SJSA1 (cell line): ENCODE data around the gene SLC23A3. TPM values are rescaled to one million over a fixed set of nuclear protein-coding genes. Genes with fewer than 3 reads are reported as not detected.
A peak's percentile ranks its signal among the peaks of the same experiment; 100 is the strongest.

Experiments used
- DNase-seq, 2 experiments: peaks; one replicate each; pipeline ENCODE4 v3.0.0-alpha.2; 2015 to 2020; ENCODE audit warnings: low spot score in 2 of 2, low read depth in 1 of 2
- H3K27ac ChIP-seq: fragments of 250-450 bp; sonication (Bioruptor Pico); 2 replicates; pipeline ENCODE4 v1.5.1; 2020; ENCODE audit warnings: mild to moderate bottlenecking, moderate library complexity
- H3K27me3 ChIP-seq: fragments of 250-450 bp; sonication (Bioruptor Pico); replicated peaks from 2 replicates; pipeline ENCODE4 v1.5.1; 2020; ENCODE audit warnings: mild to moderate bottlenecking, moderate library complexity
- H3K36me3 ChIP-seq: fragments of 250-450 bp; sonication (Bioruptor Pico); 2 replicates; pipeline ENCODE4 v1.5.1; 2020; ENCODE audit warnings: mild to moderate bottlenecking
- H3K4me1 ChIP-seq: fragments of 250-450 bp; sonication (Bioruptor Pico); replicated peaks from 2 replicates; pipeline ENCODE4 v1.6.1; 2021; ENCODE audit warnings: mild to moderate bottlenecking
- H3K4me3 ChIP-seq: fragments of 250-450 bp; sonication (Bioruptor Pico); 2 replicates; pipeline ENCODE4 v1.5.1; 2020; ENCODE audit warnings: mild to moderate bottlenecking
- H3K9me3 ChIP-seq: fragments of 250-450 bp; sonication (Bioruptor Pico); replicated peaks from 2 replicates; pipeline ENCODE4 v1.5.1; 2020; ENCODE audit warnings: mild to moderate bottlenecking
- total RNA-seq: library from RNA; depleted of rRNA; stranded (reverse); fragments of >200 nt; shearing (Covaris generic); gene quantifications from 2 replicates; pipeline ENCODE4 v1.2.3, GENCODE V29; 2014

SLC23A3 gene
- total RNA-seq, 1 experiment from 2014 or later = not detected

DNA sequence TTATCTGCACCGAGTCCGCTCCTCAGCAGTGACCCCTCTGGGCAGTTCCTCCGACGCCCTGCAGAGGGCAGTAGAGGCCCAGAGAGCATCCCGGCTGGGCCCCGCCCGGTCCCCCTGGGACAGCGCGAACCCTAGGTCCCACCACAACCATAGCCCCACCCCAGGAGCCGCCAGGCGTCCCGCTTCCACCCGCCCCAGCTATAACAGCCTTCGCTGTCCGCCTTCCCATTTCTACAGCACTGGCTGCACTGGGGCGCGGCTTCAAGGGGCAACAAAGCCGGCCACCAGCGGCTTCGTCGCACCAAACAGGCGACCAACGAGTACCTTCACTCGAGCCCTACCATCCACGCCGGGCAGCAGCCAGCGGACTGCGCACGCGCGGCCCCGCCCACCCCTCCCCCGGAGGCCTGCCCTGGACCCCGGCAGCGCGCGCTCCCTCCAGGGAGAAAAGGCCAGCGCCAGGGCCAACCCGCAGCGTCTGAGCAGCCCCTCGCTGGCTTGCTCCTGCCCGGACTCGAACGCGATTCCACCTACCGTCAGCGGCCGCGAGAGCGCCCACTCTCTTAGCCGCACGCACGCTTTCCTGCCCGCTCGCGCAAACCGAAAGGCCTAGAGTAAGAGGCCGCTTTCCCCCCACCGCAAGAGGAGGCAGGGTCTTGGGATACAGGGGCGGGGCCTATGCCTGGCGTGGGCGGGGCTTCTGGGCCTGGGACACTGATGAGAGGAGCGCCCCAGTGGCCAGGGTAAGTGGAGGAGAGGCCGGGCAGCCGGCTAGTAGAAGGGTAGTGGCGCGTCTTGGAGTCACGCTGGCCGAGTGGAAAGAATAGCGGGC lies 9.4 kb downstream of the SLC23A3 start, which contains the start of gene NHEJ1:
Gene NHEJ1, minus strand, starts transcription at position 630 of the 832 bp plus-strand sequence. CDS start 2,453 bp downstream, outside the sequence.
- H3K4me1 ChIP-seq = peaks cover 12% of the 10 kb centered on the region
- H3K27ac ChIP-seq = peak within 1 kb of the TSS; percentile 56
- 0 out of 2 replicates have a peak, but pooled peaks cover 4% of the 10 kb centered on the region for H3K36me3 ChIP-seq
- H3K4me3 ChIP-seq = peak within 1 kb of the TSS; percentile 58
- DNase-seq = peak; percentile 97 to 98
- H3K9me3 ChIP-seq = no peaks in the 10 kb centered on the region
- no peaks in the 10 kb centered on the region for H3K27me3 ChIP-seq

DNA sequence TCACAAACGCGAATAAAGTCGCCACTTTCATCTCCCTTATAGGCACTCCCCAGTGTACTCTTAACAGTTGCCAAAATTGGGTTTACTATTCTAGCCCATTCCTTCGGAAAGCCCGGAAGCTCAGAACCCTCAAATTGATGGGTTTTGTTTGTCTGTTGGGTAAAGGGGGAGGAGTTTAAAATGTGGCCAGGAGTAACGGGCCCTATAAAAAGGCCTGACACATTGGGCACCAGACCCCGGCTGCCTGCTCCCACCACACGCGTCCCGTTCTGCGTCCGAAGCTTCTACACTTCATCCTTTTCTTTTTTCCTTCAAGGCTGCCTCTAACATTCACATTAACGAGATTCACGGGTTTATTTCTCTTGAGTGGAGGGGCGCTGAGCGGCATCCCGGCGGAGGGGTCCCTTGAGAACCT lies 10.1 kb downstream of the SLC23A3 start:
- Histone ChIP-seq H3K27ac (no peak overlapping the region), H3K4me3 (peak overlapping the region; percentile 58), H3K36me3 (0 out of 2 replicates have a peak, but pooled peaks cover 4% of the 10 kb centered on the region), H3K4me1 (peaks cover 12% of the 10 kb centered on the region), H3K27me3 (no peaks in the 10 kb centered on the region), H3K9me3 (no peaks in the 10 kb centered on the region)
- DNase-seq = no peak

DNA sequence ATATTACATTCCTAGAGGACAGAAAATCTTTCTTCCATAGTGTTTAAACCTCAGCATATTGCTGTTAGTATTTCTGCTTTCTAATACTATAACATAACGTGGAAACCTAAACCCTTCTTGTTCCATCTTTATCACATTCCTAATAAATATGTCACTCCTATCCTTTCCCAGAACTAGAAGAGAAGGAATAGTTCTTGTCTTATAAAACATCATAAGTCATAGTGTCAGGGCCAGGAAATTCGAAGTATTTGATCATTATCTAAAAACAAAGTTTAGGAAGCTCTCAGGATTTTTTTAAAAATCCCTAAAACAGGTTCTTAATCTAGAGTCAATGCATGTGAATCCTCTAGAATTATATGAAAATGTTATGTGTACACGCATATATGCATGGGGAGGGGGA lies 11.2 kb downstream of the SLC23A3 start:
- no peak for DNase-seq
- Histone ChIP-seq H3K4me1 (peaks cover 12% of the 10 kb centered on the region), H3K27ac (no peak overlapping the region), H3K36me3 (peaks cover 6% of the 10 kb centered on the region; the same call in 1 of the 2 replicates), H3K27me3 (no peaks in the 10 kb centered on the region), H3K9me3 (no peaks in the 10 kb centered on the region), H3K4me3 (no peak overlapping the region)

DNA sequence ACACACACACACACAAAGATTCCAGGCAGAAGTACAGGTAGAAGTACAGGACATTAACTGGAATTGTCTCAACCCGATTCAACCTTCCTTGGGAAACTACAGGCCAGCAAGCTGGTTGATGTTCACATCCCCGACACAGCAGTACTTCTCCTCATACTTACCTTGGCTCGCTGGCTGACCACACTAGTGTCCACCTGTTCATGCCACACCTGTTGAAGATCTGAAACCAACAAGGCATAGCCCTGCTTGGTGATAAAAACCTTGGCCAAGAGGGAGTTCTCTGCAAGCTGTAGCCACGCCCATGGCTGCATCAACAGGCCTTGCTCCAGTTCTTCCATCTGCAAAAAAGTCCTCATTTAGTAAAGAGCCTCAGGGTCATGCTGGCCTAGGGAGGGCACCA lies 11.8 kb downstream of the SLC23A3 start:
- peaks cover 12% of the 10 kb centered on the region for H3K4me1 ChIP-seq
- H3K27me3 ChIP-seq = no peaks in the 10 kb centered on the region
- H3K9me3 ChIP-seq = no peaks in the 10 kb centered on the region
- H3K27ac ChIP-seq = no peak overlapping the region
- peaks cover 7% of the 10 kb centered on the region; the same call in 1 of the 2 replicates for H3K36me3 ChIP-seq
- H3K4me3 ChIP-seq = no peak overlapping the region
- DNase-seq = no peak

GRCh38 chr2:219157396-219157795 lies 12.4 kb downstream of the SLC23A3 start:
- H3K27ac ChIP-seq = no peak overlapping the region
- no peaks in the 10 kb centered on the region for H3K9me3 ChIP-seq
- peaks cover 7% of the 10 kb centered on the region; the same call in 1 of the 2 replicates for H3K36me3 ChIP-seq
- no peak for DNase-seq
- H3K4me3 ChIP-seq = no peak overlapping the region
- H3K27me3 ChIP-seq = no peaks in the 10 kb centered on the region
- H3K4me1 ChIP-seq = peaks cover 12% of the 10 kb centered on the region

- Histone ChIP-seq H3K36me3 (peaks cover 7% of the 10 kb centered on the region; the same call in 1 of the 2 replicates), H3K4me3 (no peak overlapping the region), H3K4me1 (peaks cover 5% of the 10 kb centered on the region), H3K27ac (no peak overlapping the region), H3K9me3 (no peaks in the 10 kb centered on the region), H3K27me3 (no peaks in the 10 kb centered on the region)
- peak in 1 of 2 experiments; percentile 42 for DNase-seq
These were observed 14.7 kb downstream of the SLC23A3 start for GRCh38 chr2:219155054-219155644.

DNA sequence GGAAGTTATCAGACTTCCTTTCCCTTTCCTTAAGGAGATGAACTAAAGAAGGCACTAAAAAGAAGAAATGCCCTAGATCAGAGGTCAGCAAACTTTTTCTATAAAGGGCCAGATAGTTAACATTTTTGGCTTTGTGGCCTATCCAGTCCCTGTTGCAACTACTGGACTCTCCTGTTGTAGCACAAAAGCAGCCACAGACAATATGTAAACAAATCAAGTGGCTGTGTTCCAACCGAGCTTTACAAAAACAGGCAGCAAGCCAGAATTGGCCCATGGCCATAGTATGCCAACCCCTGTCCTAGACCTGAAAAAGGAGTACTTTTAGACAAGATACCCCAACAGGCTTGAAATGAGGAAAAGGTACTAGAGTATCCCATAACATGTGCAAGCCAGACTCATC lies 20.2 kb downstream of the SLC23A3 start:
- no peak overlapping the region for H3K27ac ChIP-seq
- H3K36me3 ChIP-seq = peaks cover 34% of the 10 kb centered on the region
- H3K9me3 ChIP-seq = no peaks in the 10 kb centered on the region
- no peak overlapping the region for H3K4me3 ChIP-seq
- H3K4me1 ChIP-seq = peaks cover 8% of the 10 kb centered on the region; the same call in 1 of the 2 replicates
- H3K27me3 ChIP-seq = no peaks in the 10 kb centered on the region
- DNase-seq = peak in 1 of 2 experiments; percentile 16

DNA sequence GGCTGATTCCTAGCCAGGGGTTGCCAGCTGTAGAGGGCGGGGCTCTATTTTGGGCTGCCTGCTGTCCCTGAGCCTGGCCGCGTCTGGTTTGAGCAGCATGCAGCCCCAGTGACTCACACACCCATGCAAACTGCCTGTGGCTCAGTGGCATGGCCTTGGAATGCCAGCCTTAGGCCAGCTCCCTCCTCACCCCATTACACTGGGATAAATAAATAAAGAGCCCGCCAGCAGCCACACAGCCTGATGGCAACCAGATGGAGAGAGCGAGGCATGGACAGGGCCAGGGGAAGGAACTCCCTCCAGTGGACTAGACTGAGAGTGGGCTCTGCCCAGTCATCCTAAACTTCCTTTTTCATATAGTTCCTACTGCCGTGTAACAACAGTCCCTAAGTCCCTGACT lies 27.5 kb downstream of the SLC23A3 start:
- peak; percentile 79 to 83 for DNase-seq
- Histone ChIP-seq H3K27me3 (no peaks in the 10 kb centered on the region), H3K27ac (no peak overlapping the region), H3K4me1 (peaks cover 11% of the 10 kb centered on the region), H3K4me3 (no peak overlapping the region), H3K36me3 (peaks cover 20% of the 10 kb centered on the region), H3K9me3 (no peaks in the 10 kb centered on the region)

DNA sequence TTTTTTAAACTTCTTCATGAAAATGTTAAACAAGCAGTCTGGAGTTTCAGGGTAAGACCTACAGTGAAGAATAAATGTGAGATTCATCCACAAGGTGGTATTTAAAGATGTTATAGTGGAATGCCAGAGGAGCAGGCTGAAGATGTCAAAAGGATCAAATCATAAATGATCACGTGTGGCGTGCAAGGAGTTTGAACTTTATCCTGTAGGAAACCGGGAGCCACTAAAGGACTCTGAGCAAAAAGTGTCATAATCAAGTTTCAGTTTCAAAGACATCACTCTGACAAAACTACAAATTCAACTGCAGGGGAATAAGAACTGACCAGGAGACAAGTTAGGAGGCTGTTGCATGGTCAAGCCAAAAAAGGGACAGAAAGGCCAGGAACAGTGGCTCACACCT lies 29.1 kb downstream of the SLC23A3 start:
- H3K27me3 ChIP-seq = no peaks in the 10 kb centered on the region
- no peak overlapping the region for H3K4me3 ChIP-seq
- H3K27ac ChIP-seq = no peak overlapping the region
- DNase-seq = no peak
- H3K4me1 ChIP-seq = peaks cover 11% of the 10 kb centered on the region
- no peaks in the 10 kb centered on the region for H3K9me3 ChIP-seq
- H3K36me3 ChIP-seq = peaks cover 5% of the 10 kb centered on the region

GRCh38 chr2:219133976-219134375 lies 35.9 kb downstream of the SLC23A3 start:
- Histone ChIP-seq H3K27me3 (no peaks in the 10 kb centered on the region), H3K27ac (no peak overlapping the region), H3K4me3 (no peak overlapping the region), H3K36me3 (no peaks in the 10 kb centered on the region), H3K9me3 (no peaks in the 10 kb centered on the region), H3K4me1 (no peaks in the 10 kb centered on the region)
- DNase-seq = no peak

- no peak overlapping the region for H3K27ac ChIP-seq
- H3K27me3 ChIP-seq = no peaks in the 10 kb centered on the region
- no peaks in the 10 kb centered on the region for H3K4me1 ChIP-seq
- no peak overlapping the region for H3K4me3 ChIP-seq
- DNase-seq = no peak
- no peaks in the 10 kb centered on the region for H3K36me3 ChIP-seq
- no peaks in the 10 kb centered on the region for H3K9me3 ChIP-seq
These were observed 38.1 kb downstream of the SLC23A3 start for GRCh38 chr2:219131744-219132143.

DNA sequence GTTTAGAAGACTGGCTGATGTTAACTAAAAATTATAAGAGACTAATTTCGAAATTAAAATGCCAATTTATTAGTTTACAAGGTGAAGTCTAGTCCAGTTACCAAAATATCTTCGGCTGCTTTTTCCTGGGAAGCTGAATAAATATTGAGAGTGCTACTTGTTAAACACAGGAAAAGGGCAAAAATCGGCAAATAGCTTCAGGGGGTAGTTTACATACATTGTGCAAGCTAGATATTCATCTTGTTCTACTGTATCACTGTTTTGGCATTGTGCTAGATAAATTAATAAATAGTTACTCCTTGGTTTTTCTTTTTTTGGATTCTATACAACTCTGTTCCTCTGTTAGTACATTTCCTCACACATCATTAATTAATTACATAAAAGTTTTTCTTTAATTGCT lies 38.5 kb downstream of the SLC23A3 start:
- H3K27ac ChIP-seq = no peak overlapping the region
- H3K4me1 ChIP-seq = no peaks in the 10 kb centered on the region
- no peaks in the 10 kb centered on the region for H3K36me3 ChIP-seq
- no peaks in the 10 kb centered on the region for H3K9me3 ChIP-seq
- H3K4me3 ChIP-seq = no peak overlapping the region
- no peak for DNase-seq
- H3K27me3 ChIP-seq = no peaks in the 10 kb centered on the region

DNA sequence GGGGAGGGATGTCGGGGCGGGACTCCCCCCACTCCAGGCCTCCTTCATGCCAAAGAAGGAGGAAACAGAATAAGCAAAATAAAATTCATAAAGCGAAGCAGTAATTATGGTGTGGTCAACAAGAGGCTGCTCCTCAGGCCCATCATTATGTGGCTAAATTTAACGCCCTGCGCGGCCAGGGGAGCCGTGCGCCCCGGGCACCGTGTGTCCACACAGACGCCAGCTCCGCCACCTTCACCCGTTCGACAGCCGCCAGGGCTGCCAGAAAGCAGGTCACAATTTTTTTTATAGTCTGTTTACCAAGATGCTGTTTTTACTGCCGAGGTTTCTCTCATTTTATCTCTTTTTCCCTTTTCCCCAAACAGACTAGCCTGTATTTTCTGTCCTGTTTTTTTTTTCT lies 40.2 kb downstream of the SLC23A3 start:
- Histone ChIP-seq H3K27me3 (no peaks in the 10 kb centered on the region), H3K36me3 (no peaks in the 10 kb centered on the region), H3K9me3 (no peaks in the 10 kb centered on the region), H3K4me3 (no peak overlapping the region), H3K27ac (no peak overlapping the region), H3K4me1 (no peaks in the 10 kb centered on the region; the same call in 1 of the 2 replicates)
- DNase-seq = no peak

DNA sequence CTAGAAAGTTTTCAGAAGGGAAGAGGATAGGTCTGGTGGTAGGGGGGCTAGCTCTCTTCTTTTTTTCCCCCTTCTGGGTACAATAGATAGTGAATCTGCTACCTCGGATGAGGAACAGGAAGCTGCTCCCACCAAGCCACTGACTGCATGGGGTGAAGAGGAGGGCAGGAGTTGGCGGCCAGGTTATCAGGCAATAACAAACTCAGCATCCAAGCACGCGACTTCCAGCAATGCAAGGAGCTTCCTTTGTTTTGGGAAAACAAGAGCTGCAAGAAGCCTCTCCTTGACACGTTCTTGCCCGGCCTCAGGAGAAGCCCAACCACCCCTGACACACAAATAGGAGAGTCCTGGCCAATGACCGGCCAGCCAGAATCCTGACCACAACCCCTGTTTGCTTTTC lies 41.4 kb downstream of the SLC23A3 start:
- no peaks in the 10 kb centered on the region for H3K36me3 ChIP-seq
- no peaks in the 10 kb centered on the region; the same call in 1 of the 2 replicates for H3K4me1 ChIP-seq
- H3K4me3 ChIP-seq = no peak overlapping the region
- H3K27me3 ChIP-seq = no peaks in the 10 kb centered on the region
- no peak for DNase-seq
- no peak overlapping the region for H3K27ac ChIP-seq
- no peaks in the 10 kb centered on the region for H3K9me3 ChIP-seq
